SK-N-MC (cell line): ENCODE measurements around the gene ADAMTS17.

ENCODE experiments used
- EZH2 ChIP-seq: fragments of 200-600 bp; sonication (generic); IDR thresholded peaks from one replicate; pipeline ENCODE4 v1.6.1; 2017; ENCODE audit warnings: antibody characterized with exemption
- FOXP2 ChIP-seq: optimal IDR thresholded peaks from 2 replicates; pipeline ENCODE3; 2011; ENCODE audit warnings: mild to moderate bottlenecking, moderate library complexity; ENCODE audit not compliant: insufficient read depth; ENCODE audit errors: extremely low read length, control extremely low read depth

DNA sequence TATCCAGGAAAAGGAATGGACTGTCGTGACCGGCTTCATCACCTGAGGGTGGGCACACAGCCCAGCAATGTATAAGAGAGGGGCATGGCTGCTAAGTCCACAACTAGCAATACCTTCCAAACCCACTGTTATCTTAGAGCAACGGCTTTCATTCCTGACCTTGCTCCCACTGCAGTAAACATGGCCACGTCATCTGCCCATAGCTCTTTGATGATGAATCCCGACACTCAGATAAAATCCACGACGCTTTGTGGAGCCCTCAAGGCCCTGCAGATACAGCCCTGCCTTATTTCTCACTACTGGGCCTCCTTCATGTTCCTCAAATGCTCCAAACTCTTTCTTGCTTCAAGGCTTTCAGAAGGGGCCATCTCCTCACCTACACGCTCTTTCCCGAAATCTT is 114.0 kb downstream of the ADAMTS17 start:
- no peak for TF ChIP-seq FOXP2
- no peak for TF ChIP-seq EZH2
